Naive thymus-derived CD8-positive, alpha-beta T cell (primary cell): ENCODE results near the gene GNG14. TPM values are rescaled to one million over a fixed set of nuclear protein-coding genes. Genes with fewer than 3 reads are reported as not detected.
A peak's percentile ranks its signal among the peaks of the same experiment; 100 is the strongest.
"Not testable (repeated sequence)": the region's sequence is repeated elsewhere in the genome, so short reads cannot be mapped to it uniquely, and the experiment has no call there.

Source experiments
- ATAC-seq, 2 donors: fragments of 150-1000 bp; cut with Tn5 transposase in 1 of 2; sonication (Bioruptor Pico), chemical (Tn5 transposase) in 1 of 2; 1 replicate in 1 of 2; 2 replicates in 1 of 2; pipeline ENCODE4 v1.10.0; 2021; ENCODE audit warnings: mild to moderate bottlenecking in 2 of 2, moderate library complexity in 2 of 2
- POLR2A ChIA-PET: fragments of 350-600 bp; sonication (Branson Sonifier 250); formaldehyde crosslinking; loops from one replicate; lab custom pipeline; 2021; ENCODE audit warnings: antibody characterized with exemption; lab: Charles Lee
- DNase-seq, 10 donors: peaks; one replicate each; pipeline versions ENCODE4 v3.0.0 to v3.0.0-alpha.2; 2020 to 2022
- H3K27ac Mint-ChIP-seq, 10 donors: one replicate each; pipeline ENCODE4 v1.8.0; 2020 to 2022; ENCODE audit warnings: mild to moderate bottlenecking in 10 of 10, mixed read lengths in 10 of 10, moderate library complexity in 4 of 10, inconsistent platforms in 1 of 10
- H3K27me3 Mint-ChIP-seq, 5 donors: one replicate each; pipeline ENCODE4 v1.8.0; 2021 to 2022; ENCODE audit warnings: mixed read lengths in 5 of 5
- H3K36me3 Mint-ChIP-seq, 3 donors: one replicate each; pipeline ENCODE4 v1.8.0; 2020 to 2022; ENCODE audit warnings: mixed read lengths in 3 of 3, mild to moderate bottlenecking in 2 of 3, inconsistent platforms in 1 of 3
- H3K4me1 Mint-ChIP-seq, 4 donors: one replicate each; pipeline ENCODE4 v1.8.0; 2021 to 2022; ENCODE audit warnings: mixed read lengths in 4 of 4
- H3K4me3 Mint-ChIP-seq, 10 donors: one replicate each; pipeline ENCODE4 v1.8.0; 2020 to 2022; ENCODE audit warnings: mild to moderate bottlenecking in 10 of 10, mixed read lengths in 10 of 10, moderate library complexity in 6 of 10, inconsistent platforms in 1 of 10
- H3K9me3 Mint-ChIP-seq, 9 donors: one replicate each; pipeline ENCODE4 v1.8.0; 2020 to 2022; ENCODE audit warnings: mixed read lengths in 9 of 9, mild to moderate bottlenecking in 3 of 9, inconsistent platforms in 1 of 9, moderate library complexity in 1 of 9
- polyA plus RNA-seq, 3 donors: library from polyadenylated mRNA; unstranded; fragments of 300-500 nt; fragmentation: Illumina TruSeq; gene quantifications; one replicate each; pipeline ENCODE4 v1.2.3, GENCODE V29; 2021
- total RNA-seq, 8 experiments: library from RNA in 2 of 8; stranded (reverse) in 2 of 8; gene quantifications; one replicate each; pipeline ENCODE4 v1.2.3 and lab custom pipeline; 2021 to 2026

The GNG14 gene
- total and polyA plus RNA-seq, 5 experiments from 2014 or later = not detected

GRCh38 chr19:12698138-12698537, 10.3 kb downstream of the GNG14 start:
- Mint-ChIP-seq H3K27ac (peak overlapping the region in 8 of 10 donors; percentile 65 to 87 (median 83)), H3K4me1 (peaks cover 5 to 19% (median 8%) of the 10 kb centered on the region in 4 donors), H3K4me3 (peak overlapping the region; percentile 34 to 88 (median 74)), H3K36me3 (peaks cover 0 to 23% (median 3%) of the 10 kb centered on the region in 3 donors), H3K9me3 (no peaks in the 10 kb centered on the region), H3K27me3 (no peaks in the 10 kb centered on the region)
- POLR2A ChIA-PET = no interaction called here
- ATAC-seq (no peak), DNase-seq (no peak)

- H3K27ac Mint-ChIP-seq = no peak overlapping the region
- H3K9me3 Mint-ChIP-seq = no peaks in the 10 kb centered on the region
- ATAC-seq = no peak
- peaks cover 0 to 48% (median 12%) of the 10 kb centered on the region in 3 donors for H3K36me3 Mint-ChIP-seq
- DNase-seq = no peak
- H3K4me3 Mint-ChIP-seq = no peak overlapping the region
- no peaks in the 10 kb centered on the region for H3K27me3 Mint-ChIP-seq
- POLR2A ChIA-PET = no interaction called here
- H3K4me1 Mint-ChIP-seq = peaks cover 1 to 6% (median 5%) of the 10 kb centered on the region in 4 donors
These were observed 13.9 kb downstream of the GNG14 start for GRCh38 chr19:12701596-12702282.

DNA sequence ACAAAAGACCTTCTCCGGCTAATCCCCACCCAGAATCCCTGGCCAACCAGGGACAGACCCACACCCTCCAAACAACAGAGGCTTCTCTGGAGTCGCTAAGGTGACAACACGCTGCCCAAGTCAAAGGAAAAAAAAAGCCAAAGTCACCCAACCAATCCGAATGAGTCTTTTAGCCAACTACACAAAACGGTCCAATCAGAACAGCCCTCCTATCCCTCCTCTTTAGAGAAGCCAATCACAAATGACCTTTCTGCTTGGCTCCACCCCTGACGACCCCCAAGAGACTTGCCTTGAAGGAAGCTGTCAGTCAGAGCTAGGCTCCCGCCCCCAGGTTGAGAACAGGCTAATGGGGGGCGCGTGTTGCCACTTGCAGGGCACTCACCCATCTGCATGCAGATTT, 15.2 kb downstream of the GNG14 start:
- peak in 2 of 10 donors; percentile 21 to 31 for DNase-seq
- no peaks in the 10 kb centered on the region for H3K9me3 Mint-ChIP-seq
- peaks cover 0 to 56% (median 12%) of the 10 kb centered on the region in 3 donors for H3K36me3 Mint-ChIP-seq
- POLR2A ChIA-PET = no interaction called here
- peak in 1 of 2 donors; percentile 42 for ATAC-seq
- H3K27me3 Mint-ChIP-seq = no peaks in the 10 kb centered on the region
- H3K4me1 Mint-ChIP-seq = peaks cover 0 to 4% (median 2%) of the 10 kb centered on the region in 4 donors
- H3K4me3 Mint-ChIP-seq = peak overlapping the region in 1 of 10 donors; percentile 14
- peak overlapping the region in 1 of 10 donors; percentile 35 for H3K27ac Mint-ChIP-seq

DNA sequence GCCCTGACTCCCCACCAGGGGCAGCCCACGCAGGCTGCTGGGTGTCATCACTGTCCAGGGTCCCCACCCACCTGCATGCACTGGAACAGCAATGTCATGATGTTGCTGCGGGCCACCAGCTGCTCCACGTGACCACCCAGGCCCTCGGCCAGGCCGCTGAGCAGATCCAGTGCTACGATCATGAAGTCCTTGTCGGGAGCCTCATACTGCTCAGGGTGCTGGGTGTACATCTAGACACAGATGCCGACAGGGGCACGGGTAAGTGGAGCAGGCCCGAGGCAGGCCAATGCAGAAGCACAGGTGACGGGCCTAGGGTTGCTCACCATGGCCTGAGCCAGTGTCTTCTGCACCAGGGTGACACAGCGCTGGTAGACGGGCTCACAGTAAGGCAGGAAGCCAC, 17.4 kb downstream of the GNG14 start:
- DNase-seq (no peak), ATAC-seq (no peak)
- Mint-ChIP-seq H3K27me3 (no peaks in the 10 kb centered on the region), H3K4me1 (peaks cover 0 to 2% (median 0%) of the 10 kb centered on the region in 4 donors), H3K36me3 (peaks cover 0 to 72% (median 12%) of the 10 kb centered on the region in 3 donors), H3K4me3 (no peak overlapping the region), H3K9me3 (no peaks in the 10 kb centered on the region), H3K27ac (no peak overlapping the region)
- POLR2A ChIA-PET = no interaction called here

DNA sequence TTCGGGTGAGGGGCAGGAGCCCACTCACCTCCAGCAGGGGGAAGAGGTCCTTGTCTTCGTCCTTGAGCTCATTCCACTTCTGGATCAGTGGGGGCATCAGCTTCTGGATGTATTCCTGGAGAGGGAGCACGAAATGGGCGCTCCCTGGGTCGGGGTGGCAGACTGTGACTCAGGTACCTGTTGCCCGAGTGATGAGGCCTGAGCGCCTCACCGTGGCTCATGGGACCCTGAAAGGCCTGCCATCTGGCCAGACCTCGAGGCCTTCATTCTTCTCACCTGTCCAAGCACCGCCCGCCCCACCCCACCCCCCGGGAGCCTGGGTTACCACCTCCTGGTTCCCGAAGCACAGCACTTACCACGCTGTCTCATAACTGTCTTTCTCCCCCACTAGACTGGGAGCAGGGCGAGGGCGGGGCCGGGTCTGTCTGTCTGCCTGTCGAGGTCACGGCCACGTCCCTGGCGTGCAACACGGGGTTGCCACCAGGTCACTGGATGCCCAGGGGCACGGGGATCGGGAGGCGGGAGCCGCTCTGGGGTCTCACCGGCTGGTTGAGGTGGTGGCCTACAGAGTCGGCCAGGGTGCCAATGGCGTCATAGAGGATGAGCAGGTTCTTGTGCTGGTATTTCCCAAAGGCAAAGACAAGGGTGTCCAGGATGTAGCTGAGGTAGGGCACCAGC, 18.0 kb downstream of the GNG14 start:
- H3K4me1 Mint-ChIP-seq = peaks cover 0 to 2% (median 0%) of the 10 kb centered on the region in 4 donors
- no peaks in the 10 kb centered on the region for H3K9me3 Mint-ChIP-seq
- DNase-seq (peak in 1 of 10 donors; percentile 40), ATAC-seq (no peak)
- no peak overlapping the region for H3K4me3 Mint-ChIP-seq
- peak overlapping the region in 2 of 10 donors; percentile 34 to 62 for H3K27ac Mint-ChIP-seq
- H3K27me3 Mint-ChIP-seq = no peaks in the 10 kb centered on the region
- POLR2A ChIA-PET = no interaction called here
- H3K36me3 Mint-ChIP-seq = peaks cover 0 to 76% (median 15%) of the 10 kb centered on the region in 3 donors

DNA sequence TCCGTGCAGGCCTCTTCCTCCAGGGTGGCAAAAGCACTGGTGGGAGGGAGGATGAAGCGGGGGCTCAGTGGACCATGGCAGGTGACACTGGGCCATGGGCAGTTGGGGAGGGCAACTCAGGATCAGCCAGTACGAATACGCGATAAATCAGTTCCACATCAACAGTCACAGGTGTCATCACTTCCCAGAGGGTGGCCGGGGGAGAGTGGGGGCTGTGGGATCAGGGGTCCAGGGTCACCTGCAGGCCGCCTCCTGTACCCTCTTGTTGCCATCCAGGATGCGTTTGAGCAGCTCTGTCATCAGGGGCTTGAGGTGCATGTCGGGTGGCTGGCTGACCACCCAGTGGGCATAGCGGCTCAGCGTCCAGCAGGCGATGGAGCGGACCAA, 18.5 kb downstream of the GNG14 start:
- peak in 1 of 10 donors; percentile 57 for DNase-seq
- Mint-ChIP-seq H3K4me3 (no peak overlapping the region), H3K27ac (peak overlapping the region in 1 of 10 donors; percentile 34), H3K4me1 (peaks cover 0 to 2% (median 0%) of the 10 kb centered on the region in 4 donors), H3K36me3 (peaks cover 0 to 76% (median 15%) of the 10 kb centered on the region in 3 donors), H3K27me3 (no peaks in the 10 kb centered on the region), H3K9me3 (no peaks in the 10 kb centered on the region)
- POLR2A ChIA-PET = interaction anchor here (0.9 kb wide), 1 partner anchor 10 kb away, joined by 4 read pairs; the partner anchor contains the start of gene FBXW9
- no peak for ATAC-seq

GRCh38 chr19:12708641-12709040, 20.8 kb downstream of the GNG14 start:
- Mint-ChIP-seq H3K9me3 (no peaks in the 10 kb centered on the region), H3K36me3 (peaks cover 0 to 74% (median 9%) of the 10 kb centered on the region in 3 donors), H3K4me3 (no peak overlapping the region), H3K4me1 (peaks cover 0 to 3% (median 0%) of the 10 kb centered on the region in 4 donors), H3K27ac (no peak overlapping the region), H3K27me3 (no peaks in the 10 kb centered on the region)
- POLR2A ChIA-PET = interaction anchor here (0.6 kb wide), 2 partner anchors 9 to 12 kb away, joined by 3 to 4 read pairs; partner anchors contain the start of gene FBXW9
- ATAC-seq = no peak
- no peak for DNase-seq

DNA sequence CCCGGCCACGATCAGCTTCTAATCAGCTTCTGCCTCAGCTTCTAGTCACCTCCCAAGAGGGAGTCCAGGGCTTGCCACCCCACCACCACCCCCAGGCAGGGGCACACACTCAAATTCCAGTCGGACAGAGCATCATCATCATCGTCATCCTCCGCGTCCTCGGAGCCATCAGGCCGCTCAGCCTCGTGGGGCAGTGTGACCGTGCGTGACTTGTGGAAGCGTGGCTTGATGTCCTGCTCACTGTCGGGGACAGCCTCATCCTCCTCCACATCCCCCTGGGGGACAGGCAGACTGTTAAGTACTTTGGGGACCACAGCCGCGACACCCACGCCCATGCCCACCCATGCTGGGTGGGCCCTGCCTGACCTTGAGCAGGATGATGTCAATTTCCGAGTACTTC, 23.4 kb downstream of the GNG14 start:
- ATAC-seq (no peak), DNase-seq (no peak)
- no peak overlapping the region for H3K4me3 Mint-ChIP-seq
- no peaks in the 10 kb centered on the region for H3K9me3 Mint-ChIP-seq
- peaks cover 0 to 3% (median under 1%) of the 10 kb centered on the region in 4 donors for H3K4me1 Mint-ChIP-seq
- H3K27ac Mint-ChIP-seq = no peak overlapping the region
- peaks cover 0 to 74% (median 6%) of the 10 kb centered on the region in 3 donors for H3K36me3 Mint-ChIP-seq
- no peaks in the 10 kb centered on the region for H3K27me3 Mint-ChIP-seq
- POLR2A ChIA-PET = no interaction called here

- ATAC-seq, POLR2A ChIA-PET, H3K27me3 Mint-ChIP-seq, H3K4me1 Mint-ChIP-seq, H3K9me3 Mint-ChIP-seq, H3K4me3 Mint-ChIP-seq: not testable (repeated sequence)
- DNase-seq = peak in 1 of 10 donors; percentile 4
- Mint-ChIP-seq H3K36me3 (peaks cover 0 to 73% (median 6%) of the 10 kb centered on the region in 3 donors), H3K27ac (peak overlapping the region in 1 of 10 donors; percentile 43)
These were observed 24.3 kb downstream of the GNG14 start for GRCh38 chr19:12712077-12712476.

- not testable (repeated sequence) for H3K27ac Mint-ChIP-seq, ATAC-seq, DNase-seq, H3K9me3 Mint-ChIP-seq, H3K4me3 Mint-ChIP-seq, H3K4me1 Mint-ChIP-seq, H3K27me3 Mint-ChIP-seq
- peaks cover 0 to 72% (median 6%) of the 10 kb centered on the region in 3 donors for H3K36me3 Mint-ChIP-seq
- POLR2A ChIA-PET = interaction anchor here (1.1 kb wide), 1 partner anchor 32 kb away, joined by 3 read pairs; no protein-coding TSS in a partner anchor
These were observed 25.5 kb downstream of the GNG14 start for GRCh38 chr19:12713304-12713703.

DNA sequence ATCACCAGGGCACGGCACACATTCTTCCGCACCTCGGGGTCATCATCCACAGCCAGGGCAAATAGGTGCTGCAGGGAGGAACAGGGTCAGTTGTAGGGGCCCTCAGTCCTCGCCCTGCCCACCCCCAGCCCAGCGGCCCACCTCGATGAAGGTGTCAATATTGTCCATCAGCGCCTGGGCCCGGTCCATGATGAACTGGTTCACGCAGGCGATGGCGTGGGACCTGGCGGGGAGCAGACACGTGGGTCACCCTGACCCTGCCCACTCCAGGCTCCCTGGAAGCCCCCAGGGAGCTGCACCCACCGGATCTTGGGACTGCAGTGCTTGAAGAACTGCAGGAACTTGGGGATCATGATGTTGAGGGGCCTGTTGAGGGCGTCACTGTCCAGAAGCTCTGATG, 27.3 kb downstream of the GNG14 start:
- H3K9me3 Mint-ChIP-seq = no peaks in the 10 kb centered on the region
- H3K4me1 Mint-ChIP-seq = peaks cover 9 to 18% (median 12%) of the 10 kb centered on the region in 4 donors
- POLR2A ChIA-PET = no interaction called here
- H3K27me3 Mint-ChIP-seq = no peaks in the 10 kb centered on the region
- ATAC-seq = no peak
- no peak overlapping the region for H3K4me3 Mint-ChIP-seq
- DNase-seq = no peak
- H3K27ac Mint-ChIP-seq = no peak overlapping the region
- H3K36me3 Mint-ChIP-seq = peaks cover 0 to 71% (median 6%) of the 10 kb centered on the region in 3 donors

GRCh38 chr19:12715929-12716328, 28.1 kb downstream of the GNG14 start:
- Mint-ChIP-seq H3K4me3 (peak overlapping the region in 1 of 10 donors; percentile 67), H3K27me3 (no peaks in the 10 kb centered on the region), H3K27ac (peak overlapping the region in 1 of 10 donors; percentile 48), H3K36me3 (peaks cover 0 to 62% (median 3%) of the 10 kb centered on the region in 3 donors), H3K4me1 (peaks cover 15 to 25% (median 18%) of the 10 kb centered on the region in 4 donors), H3K9me3 (no peaks in the 10 kb centered on the region)
- ATAC-seq = no peak
- no peak for DNase-seq
- POLR2A ChIA-PET = interaction anchor here (0.6 kb wide), 1 partner anchor 66 kb away, joined by 3 read pairs; no protein-coding TSS in a partner anchor
